GM21825 (cell line): ENCODE data around the gene ZNF419.

Source experiments
- ATAC-seq: cut with Tn5 transposase; IDR thresholded peaks from one replicate; pipeline ENCODE4 v1.9.1; 2021; ENCODE audit warnings: mild to moderate bottlenecking, moderate library complexity; ENCODE audit not compliant: unreplicated experiment

The ZNF419 gene

GRCh38 chr19:57527136-57527881, 39.8 kb downstream of the ZNF419 start, which contains the start of gene ZNF549:
Gene ZNF549 (plus strand): TSS chr19:57527356. CDS start chr19:57527574, 218 bp downstream.
- peak; percentile 94 for ATAC-seq

GRCh38 chr19:57537953-57538547, 50.5 kb downstream of the ZNF419 start:
- ATAC-seq = no peak
